HFFc6 (cell line): Measurements from ENCODE around the gene DUSP1. TPM values are rescaled to one million over a fixed set of nuclear protein-coding genes. Genes with fewer than 3 reads are reported as not detected.

Source experiments
- DNase-seq: peaks from one replicate; pipeline ENCODE4 v3.0.0-alpha.2; 2018
- H3K27ac Mint-ChIP-seq: 2 replicates; pipeline ENCODE4 v1.8.0; 2020; ENCODE audit warnings: mild to moderate bottlenecking, mixed read lengths
- H3K27me3 Mint-ChIP-seq: 2 replicates; pipeline ENCODE4 v1.8.0; 2021; ENCODE audit warnings: mild to moderate bottlenecking, moderate library complexity, mixed read lengths; ENCODE audit not compliant: insufficient read depth
- H3K36me3 Mint-ChIP-seq: 2 replicates; pipeline ENCODE4 v1.8.0; 2021; ENCODE audit warnings: low read depth, mixed read lengths
- H3K4me1 Mint-ChIP-seq: 2 replicates; pipeline ENCODE4 v1.8.0; 2020; ENCODE audit warnings: low read depth, mixed read lengths
- H3K4me3 Mint-ChIP-seq: 2 replicates; pipeline ENCODE4 v1.8.0; 2020; ENCODE audit warnings: mild to moderate bottlenecking, moderate library complexity, mixed read lengths
- H3K9me3 Mint-ChIP-seq: 2 replicates; pipeline ENCODE4 v1.8.0; 2020; ENCODE audit warnings: mild to moderate bottlenecking, mixed read lengths
- CTCF ChIP-seq: fragments of 200-600 bp; sonication (generic); IDR thresholded peaks from 2 replicates; pipeline ENCODE4 v1.5.0; 2021; ENCODE audit warnings: antibody characterized with exemption, mild to moderate bottlenecking
- total RNA-seq, 6 experiments: library from RNA; stranded (reverse); fragmentation: NEBNext Ultra II Directional; extraction: Animal tissue kit (Norgen Biotek cat#: 25700); gene quantifications; 2 replicates in 1 of 6; 3 replicates in 5 of 6; pipeline ENCODE4 v1.2.3, GENCODE V29; 2021

Gene DUSP1
- total RNA-seq, 6 experiments from 2014 or later, result 213 to 319 (median 307) TPM

- no peaks in the 10 kb centered on the region for H3K36me3 Mint-ChIP-seq
- no peaks in the 10 kb centered on the region for H3K9me3 Mint-ChIP-seq
- H3K27me3 Mint-ChIP-seq, result no peaks in the 10 kb centered on the region; the same call in 1 of the 2 replicates
- peaks cover 74% of the 10 kb centered on the region for H3K4me1 Mint-ChIP-seq
- TF ChIP-seq CTCF, result no peak
- H3K4me3 Mint-ChIP-seq, result peak overlapping the region; percentile 82
- peak overlapping the region; percentile 93 for H3K27ac Mint-ChIP-seq
- peak; percentile 86 for DNase-seq
Measured at GRCh38 chr5:172777881-172778814, 7.2 kb upstream of the DUSP1 start.

- Mint-ChIP-seq H3K9me3 (no peaks in the 10 kb centered on the region), H3K4me3 (no peak overlapping the region), H3K27ac (peak overlapping the region; percentile 67; the same call in 1 of the 2 replicates), H3K27me3 (no peaks in the 10 kb centered on the region; the same call in 1 of the 2 replicates), H3K4me1 (peaks cover 72% of the 10 kb centered on the region), H3K36me3 (no peaks in the 10 kb centered on the region)
- no peak for DNase-seq
- TF ChIP-seq CTCF, result no peak
Measured at GRCh38 chr5:172776235-172776594, 5.2 kb upstream of the DUSP1 start.

GRCh38 chr5:172775326-172776234, 4.6 kb upstream of the DUSP1 start:
- TF ChIP-seq CTCF, result no peak
- Mint-ChIP-seq H3K27ac (peak overlapping the region; percentile 67), H3K4me3 (no peak overlapping the region)

DNA sequence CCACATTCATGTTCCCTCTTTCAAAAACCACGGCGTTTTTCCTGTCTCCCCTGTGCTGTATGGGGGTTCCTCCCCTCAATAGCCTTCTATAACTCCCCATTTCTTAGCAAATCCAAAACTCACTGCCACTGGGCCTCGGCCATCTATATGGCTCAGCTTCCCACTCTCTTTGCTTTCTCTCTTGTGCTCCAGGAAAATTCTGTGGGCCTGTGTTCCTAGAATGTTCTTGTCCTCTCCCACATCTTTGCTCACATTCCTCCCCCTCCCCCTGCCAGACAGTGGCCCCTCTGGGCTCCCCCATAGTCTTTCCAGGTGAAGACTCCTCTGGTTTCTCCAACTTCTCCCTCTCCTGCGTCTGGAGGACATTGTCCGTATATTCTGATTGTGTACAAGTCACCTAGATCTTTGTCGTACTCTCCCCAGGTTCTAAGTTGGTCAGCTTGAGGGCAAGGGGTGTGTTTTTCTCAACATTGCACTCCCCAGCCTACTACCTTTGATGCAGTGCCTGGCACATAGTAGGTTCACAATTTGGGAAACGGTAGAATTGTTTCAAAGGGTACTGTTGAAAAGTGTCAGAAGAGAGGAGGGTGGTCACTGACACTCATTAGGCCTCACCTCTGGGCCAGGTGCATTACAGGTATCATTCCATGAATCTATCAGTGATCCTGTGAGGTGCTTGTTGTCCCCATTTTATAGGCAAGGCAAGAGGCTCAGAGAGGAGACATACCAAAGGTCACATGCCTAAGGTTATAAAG, 3.7 kb upstream of the DUSP1 start:
- peaks cover 11% of the 10 kb centered on the region for H3K27me3 Mint-ChIP-seq
- peaks cover 9% of the 10 kb centered on the region for H3K9me3 Mint-ChIP-seq
- TF ChIP-seq CTCF, result no peak
- H3K27ac Mint-ChIP-seq, result peak overlapping the region; percentile 99
- H3K4me1 Mint-ChIP-seq, result peaks cover 72% of the 10 kb centered on the region
- peaks cover 6% of the 10 kb centered on the region for H3K36me3 Mint-ChIP-seq
- DNase-seq, result no peak
- no peak overlapping the region for H3K4me3 Mint-ChIP-seq

More at GRCh38 chr5:172775326-172776234, 4.6 kb upstream of the DUSP1 start:
- Mint-ChIP-seq H3K4me1 (peaks cover 72% of the 10 kb centered on the region), H3K36me3 (no peaks in the 10 kb centered on the region), H3K9me3 (peaks cover 4% of the 10 kb centered on the region; the same call in 1 of the 2 replicates), H3K27me3 (peaks cover 5% of the 10 kb centered on the region)
- peak; percentile 79 for DNase-seq
